Measurements from ENCODE around the gene SYNPO.

SYNPO gene

GRCh38 chr5:150640311-150641005 is at the start of gene SYNPO:
Gene SYNPO (plus strand): TSS chr5:150640660. CDS start chr5:150648276, 7,616 bp downstream.
- DNase-seq: no peak

- no peak for DNase-seq
These were observed 49.3 kb upstream of the SYNPO start for GRCh38 chr5:150590979-150591695.

GRCh38 chr5:150593593-150593992 is 46.9 kb upstream of the SYNPO start:
- DNase-seq: no peak

- no peak for DNase-seq
These were observed 46.5 kb upstream of the SYNPO start for GRCh38 chr5:150593996-150594395.

GRCh38 chr5:150595466-150596031 is 44.9 kb upstream of the SYNPO start:
- no peak for DNase-seq

- no peak for DNase-seq
These were observed 44.1 kb upstream of the SYNPO start for GRCh38 chr5:150596313-150596712.

- DNase-seq: no peak
These were observed 43.6 kb upstream of the SYNPO start for GRCh38 chr5:150596826-150597225.

GRCh38 chr5:150598006-150598405 is 42.5 kb upstream of the SYNPO start:
- DNase-seq: no peak

GRCh38 chr5:150598821-150599273 is 41.6 kb upstream of the SYNPO start:
- no peak for DNase-seq

- no peak for DNase-seq
These were observed 41.2 kb upstream of the SYNPO start for GRCh38 chr5:150599281-150599680.

GRCh38 chr5:150599917-150600511 is 40.4 kb upstream of the SYNPO start:
- DNase-seq: peak; percentile 73

- no peak for DNase-seq
These were observed 39.6 kb upstream of the SYNPO start for GRCh38 chr5:150600616-150601490.

- DNase-seq: no peak
These were observed 38.7 kb upstream of the SYNPO start for GRCh38 chr5:150601491-150602345.

GRCh38 chr5:150603052-150603451 is 37.4 kb upstream of the SYNPO start:
- no peak for DNase-seq

GRCh38 chr5:150603491-150603890 is 37.0 kb upstream of the SYNPO start:
- no peak for DNase-seq

GRCh38 chr5:150604010-150604409 is 36.5 kb upstream of the SYNPO start:
- no peak for DNase-seq

- no peak for DNase-seq
These were observed 35.5 kb upstream of the SYNPO start for GRCh38 chr5:150604894-150605440.

- no peak for DNase-seq
These were observed 34.9 kb upstream of the SYNPO start for GRCh38 chr5:150605546-150605945.

GRCh38 chr5:150606476-150606875 is 34.0 kb upstream of the SYNPO start:
- no peak for DNase-seq

GRCh38 chr5:150607105-150607504 is 33.4 kb upstream of the SYNPO start:
- DNase-seq: no peak

- DNase-seq: no peak
These were observed 32.5 kb upstream of the SYNPO start for GRCh38 chr5:150607991-150608390.
